ENCODE measurements around the gene MAST4.

MAST4 gene

DNA sequence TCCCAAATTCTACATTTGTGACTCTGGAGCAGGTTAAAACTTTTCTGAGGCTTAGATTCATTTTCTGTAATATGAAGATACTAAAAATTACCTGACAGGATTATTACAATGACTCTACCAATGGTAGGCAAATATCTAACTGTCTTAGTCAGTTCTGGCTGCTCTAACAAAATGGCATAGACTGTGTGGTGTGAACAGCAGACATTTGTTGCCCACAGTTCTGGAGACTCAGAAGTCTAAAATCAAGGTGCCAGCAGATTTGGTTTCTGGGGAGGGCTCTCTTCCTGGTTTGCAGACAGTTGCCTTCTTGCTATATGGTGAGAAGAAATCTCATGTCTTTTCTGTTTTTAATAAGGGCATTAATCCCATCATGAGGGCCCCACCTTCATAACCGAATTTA is 245.1 kb downstream of the MAST4 start:
- DNase-seq (ENCODE audit: low read depth in 3 of 3) = no peak

DNA sequence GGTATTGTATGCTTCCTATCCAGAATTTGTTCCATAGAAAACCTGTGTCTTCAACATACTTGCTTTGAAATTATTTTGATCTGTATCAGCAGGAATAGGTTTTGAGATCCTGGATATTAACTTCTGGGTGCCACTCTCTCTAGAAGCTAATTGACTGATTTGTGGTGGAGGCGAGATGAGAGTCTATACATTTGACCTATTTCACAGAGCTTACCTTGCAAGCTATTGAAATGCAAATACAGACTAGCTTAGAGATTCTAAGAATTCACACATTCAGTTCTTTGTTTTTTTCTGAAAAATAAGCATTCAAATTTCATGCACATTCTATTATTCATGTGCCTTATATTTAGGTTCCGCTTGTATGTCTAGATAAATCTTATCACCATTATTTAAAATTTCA is 246.3 kb downstream of the MAST4 start:
- no peak for DNase-seq (ENCODE audit: low read depth in 3 of 3)

DNA sequence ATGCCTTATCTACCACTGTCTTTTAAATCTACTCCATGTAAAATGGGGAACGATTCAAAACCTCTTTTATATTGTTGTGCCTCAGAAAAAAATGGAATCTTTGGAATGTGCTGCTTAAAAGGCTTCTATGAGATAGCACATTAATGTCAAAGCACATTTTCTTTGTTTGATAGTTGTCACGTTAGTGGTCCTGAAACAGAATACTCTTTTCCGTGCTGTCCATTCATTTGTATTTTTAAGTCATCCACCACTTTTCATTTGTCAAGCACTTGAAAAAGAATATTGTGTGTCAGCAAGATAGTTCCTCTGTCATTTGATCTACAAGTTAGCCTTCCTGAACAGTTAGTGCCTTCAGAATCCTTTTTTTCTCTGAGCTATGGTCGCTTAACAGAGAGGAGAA is 246.9 kb downstream of the MAST4 start:
- no peak for DNase-seq (ENCODE audit: low read depth in 3 of 3)

DNA sequence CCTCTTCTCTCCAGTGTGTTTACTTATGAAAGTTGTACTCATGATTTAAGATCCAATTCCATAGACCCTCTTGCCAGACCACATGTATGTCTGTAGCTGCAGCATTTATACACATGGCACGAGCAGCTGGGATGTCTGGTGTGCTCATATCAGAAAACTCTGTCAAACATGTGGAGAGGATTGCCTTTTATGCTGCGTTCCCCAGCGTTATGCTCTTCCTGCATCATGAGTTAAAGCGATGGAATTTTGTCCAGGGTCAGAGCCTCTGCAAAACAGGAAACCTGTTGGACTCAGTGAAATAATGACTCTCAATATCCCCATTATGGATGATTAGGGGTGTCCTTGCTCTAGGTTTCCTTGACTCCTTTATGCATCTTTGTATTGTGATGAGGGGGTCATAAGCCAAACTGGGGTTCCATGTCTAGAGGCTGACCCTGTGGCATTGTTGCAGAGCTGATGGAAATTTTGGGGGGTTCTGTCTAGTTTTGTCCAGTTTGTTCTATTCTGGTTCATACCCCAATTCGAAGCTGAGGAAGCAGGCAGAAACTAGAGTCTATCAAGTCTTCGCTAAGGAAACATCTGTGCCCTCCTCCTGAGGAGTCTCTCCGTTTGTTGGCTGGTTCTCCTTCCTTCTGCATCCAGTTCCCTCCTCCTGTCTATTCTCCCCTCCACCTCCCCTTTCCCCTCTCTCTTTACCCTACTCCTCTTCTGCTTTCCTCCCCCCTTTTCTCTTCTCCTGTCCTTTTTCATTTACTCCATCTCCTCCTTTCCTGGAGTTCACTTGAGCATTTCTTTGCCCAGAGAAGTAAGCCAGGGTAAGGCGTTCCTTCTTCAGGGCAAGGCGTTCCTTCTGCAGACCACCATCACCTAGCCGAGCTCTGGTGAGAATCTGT is 252.8 kb downstream of the MAST4 start:
- DNase-seq (ENCODE audit: low read depth in 3 of 3) = no peak

DNA sequence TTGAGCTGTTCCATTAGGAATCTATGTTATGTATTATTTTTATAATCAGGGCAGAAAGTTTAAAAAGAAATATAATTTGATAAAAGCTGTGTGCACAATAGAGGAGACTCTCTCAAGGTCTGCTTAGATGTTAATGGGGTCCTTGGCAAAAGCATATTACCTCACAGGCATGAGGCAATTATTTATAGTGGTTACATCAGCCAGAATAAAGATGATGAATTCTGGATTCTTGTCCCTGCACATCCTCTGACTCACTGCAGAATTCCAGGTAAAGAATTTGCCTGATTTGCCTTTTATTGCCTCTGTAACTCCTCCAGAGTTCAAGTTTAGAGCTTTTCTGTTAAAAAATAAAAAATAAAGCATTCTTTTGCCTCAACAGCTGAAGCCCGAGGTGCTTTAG is 253.6 kb downstream of the MAST4 start:
- no peak for DNase-seq (ENCODE audit: low read depth in 3 of 3)

DNA sequence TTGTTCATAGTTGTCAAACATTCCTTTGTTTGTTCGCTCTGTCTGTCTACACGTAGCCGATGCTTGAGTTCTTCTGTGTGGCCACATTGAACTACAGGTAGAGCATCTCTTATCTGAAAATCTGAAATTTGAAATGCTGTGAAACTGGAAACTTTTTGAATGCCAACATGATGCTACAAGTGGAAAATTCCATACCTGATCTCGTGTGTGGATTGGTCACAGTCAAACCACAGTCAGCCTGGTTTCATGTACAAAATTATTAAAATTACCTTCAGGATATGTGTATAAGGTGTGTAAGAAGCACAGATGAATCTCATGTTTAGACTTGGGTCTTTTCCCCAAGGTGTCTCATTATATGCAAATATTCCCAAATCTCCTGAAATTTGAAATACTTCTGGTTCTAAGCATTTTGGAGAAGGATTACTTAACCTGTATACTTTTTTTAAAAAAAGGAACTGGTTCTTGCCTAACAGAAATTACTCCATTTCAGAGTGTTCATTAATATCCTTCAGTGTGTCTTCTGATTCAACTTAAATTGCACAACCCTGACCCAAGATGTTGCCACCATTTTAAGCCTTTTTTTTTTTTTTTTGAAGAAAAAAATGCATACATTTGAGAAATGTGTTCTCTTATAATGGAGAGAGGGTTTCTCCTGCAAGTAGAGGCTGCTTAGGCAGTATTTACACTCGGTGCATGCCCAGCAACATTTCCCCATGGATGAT is 254.3 kb downstream of the MAST4 start:
- DNase-seq (ENCODE audit: low read depth in 3 of 3) = no peak

DNA sequence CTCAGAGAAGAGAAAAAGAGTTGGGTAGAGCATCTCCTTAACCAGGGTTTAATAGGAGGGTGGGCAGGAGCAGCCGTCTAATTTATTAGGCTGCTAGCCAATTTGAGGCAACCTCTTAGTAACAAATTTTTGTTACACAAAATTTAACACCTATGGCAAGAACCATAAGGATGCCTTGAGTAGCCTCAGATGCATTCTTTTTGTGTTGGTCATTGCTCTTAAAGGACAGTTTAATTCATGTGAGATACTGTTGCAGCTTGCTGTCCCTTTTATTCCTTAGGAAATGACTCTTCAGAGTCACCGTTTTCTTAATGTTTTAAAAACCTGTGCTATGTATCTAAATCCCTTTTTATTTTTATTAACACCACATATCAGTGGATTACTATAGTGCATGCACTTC is 255.1 kb downstream of the MAST4 start:
- no peak for DNase-seq (ENCODE audit: low read depth in 3 of 3)

DNA sequence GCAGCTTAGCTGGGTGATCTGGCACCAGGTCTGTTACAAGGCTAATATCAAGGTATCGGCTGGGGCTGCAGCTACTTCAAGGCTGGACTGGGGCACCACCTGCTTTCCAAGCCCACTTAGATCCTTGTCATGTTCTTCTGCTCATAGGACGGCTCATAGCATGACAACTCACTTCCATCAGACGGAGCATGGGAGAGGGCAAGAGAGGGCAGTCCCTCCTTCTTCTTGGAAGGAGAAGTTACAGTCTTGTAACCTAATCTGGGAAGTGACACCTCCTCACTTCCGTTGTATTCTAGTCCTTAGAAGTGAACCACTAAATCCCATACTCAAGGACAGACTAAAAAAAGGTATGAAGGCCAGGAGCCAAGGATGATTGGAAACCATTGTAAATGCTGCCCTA is 258.2 kb downstream of the MAST4 start:
- no peak for DNase-seq (ENCODE audit: low read depth in 3 of 3)

DNA sequence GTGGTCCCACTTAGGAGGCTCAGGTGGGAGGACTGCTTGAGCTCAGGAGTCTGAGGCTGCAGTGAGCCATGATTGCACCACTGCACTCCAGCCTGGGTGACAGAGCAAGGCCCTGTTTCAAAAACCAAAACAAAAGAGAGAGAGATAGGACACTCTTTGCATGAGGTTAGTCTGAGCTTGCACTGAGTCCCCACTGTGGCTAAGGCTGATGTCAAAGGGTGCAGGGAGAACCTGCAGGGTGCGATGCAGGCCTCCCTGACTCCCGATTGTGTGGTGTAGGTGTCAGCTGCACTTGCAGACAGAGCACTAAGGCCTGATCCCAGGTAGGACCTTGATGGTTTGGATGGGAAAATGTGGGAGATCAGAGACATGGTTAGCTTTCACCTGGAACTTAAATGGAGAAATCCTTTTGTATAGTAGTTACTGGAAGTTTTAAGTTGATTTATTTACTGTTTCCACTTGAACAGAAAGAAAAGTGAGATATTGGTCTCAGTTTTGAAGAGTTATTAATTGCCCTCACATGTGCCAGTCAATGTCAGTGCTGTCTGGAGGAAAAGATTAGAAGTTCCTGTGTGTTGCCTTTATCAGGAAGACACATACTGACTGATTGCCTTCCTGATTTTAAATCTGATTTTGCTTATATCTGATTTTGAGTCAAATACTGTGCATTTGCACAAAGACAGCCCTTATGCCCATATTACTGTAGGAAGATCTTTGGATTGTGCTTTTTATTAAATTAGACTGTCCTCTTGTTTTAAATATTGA is 260.0 kb downstream of the MAST4 start:
- DNase-seq (ENCODE audit: low read depth in 3 of 3) = no peak

DNA sequence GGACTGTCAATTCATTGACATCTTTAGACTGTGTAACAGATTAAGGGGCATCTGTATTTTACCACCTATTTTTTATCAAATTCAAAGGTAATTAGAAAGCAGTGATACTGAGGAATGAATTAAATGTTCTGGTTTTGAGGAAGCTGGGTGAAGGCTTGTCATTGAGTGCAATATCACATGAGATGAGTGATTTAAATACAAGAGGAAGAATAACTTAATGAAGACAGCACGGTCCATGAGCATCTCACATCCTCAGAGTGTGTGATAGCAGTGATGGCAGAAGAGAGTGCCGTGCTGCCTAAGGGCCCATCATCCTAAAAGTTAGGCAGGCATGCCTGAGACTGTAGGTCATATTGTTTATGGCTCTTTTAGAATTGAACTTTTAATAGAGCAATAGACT is 263.3 kb downstream of the MAST4 start:
- no peak for DNase-seq (ENCODE audit: low read depth in 3 of 3)

DNA sequence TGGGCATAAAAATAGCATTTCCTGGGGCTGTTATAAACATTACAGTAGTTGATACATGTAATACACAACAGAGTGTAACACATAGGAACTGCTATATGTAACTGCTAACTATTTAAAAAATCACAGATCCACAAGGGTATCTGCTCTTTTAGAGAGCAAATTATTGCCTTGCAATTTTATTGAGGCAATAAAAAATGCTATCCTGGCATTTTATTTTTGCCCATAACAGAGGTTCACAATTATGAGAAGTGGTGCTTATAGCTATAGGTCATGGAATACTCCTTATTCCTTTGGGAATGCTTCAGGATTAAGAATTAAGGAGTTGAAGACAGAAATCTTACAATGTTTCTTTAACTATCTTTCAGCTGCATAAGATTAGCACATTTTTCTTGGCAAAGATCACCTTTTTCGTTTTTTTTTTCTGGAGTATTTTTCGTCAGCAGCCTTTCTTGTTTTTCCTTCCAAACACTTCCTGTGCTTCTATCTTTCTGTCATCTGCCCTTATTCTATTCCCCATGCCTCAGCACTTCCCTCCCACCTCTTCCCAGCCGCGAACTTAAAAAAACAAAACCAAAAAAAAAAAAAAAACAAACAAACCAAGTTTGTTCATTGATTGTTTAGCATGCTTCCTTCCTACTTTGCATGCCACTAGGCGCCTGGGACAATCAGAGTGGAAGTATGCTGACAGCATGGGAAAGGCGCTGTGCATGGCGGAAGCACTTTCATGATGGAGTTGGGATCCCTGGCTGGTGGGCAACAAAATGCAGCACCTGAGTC is 264.2 kb downstream of the MAST4 start:
- no peak for DNase-seq (ENCODE audit: low read depth in 3 of 3)

DNA sequence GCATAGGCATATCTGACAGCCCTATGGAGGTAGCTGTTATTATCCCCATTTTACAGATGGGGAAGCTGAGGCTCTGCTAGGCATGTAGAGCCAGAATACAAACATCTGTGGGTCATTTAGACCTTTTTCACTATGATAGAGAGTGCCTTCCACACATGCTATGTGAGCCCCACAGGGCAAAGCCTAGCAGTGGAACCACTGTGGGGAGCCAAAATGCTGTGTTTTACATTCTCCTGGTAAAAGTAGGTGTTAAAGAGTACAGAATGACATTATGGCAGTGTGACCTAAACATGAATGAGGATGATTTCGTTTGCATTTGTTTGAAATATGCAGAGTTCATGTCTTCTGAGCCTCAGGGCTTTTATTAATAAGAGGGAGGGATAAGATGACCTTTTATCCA is 265.2 kb downstream of the MAST4 start:
- no peak for DNase-seq (ENCODE audit: low read depth in 3 of 3)

DNA sequence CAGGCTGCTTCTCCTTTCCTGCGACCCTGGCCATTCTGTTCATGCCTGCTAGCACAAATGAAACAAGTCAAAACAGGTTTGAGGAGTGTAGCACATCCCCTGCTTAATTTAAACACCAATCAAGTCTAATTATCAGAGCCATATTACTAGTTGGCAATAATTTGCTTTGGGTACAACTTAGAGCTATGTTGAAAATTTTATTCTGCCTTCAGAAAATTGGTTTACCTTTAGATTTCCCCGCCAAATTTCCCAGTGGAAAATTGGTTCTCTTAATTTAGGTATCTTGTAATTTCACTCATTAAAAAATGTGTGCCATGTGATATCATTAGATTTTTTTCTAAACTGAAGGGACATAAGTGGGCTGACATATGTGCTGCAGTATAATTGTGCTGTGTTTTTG is 265.8 kb downstream of the MAST4 start:
- DNase-seq (ENCODE audit: low read depth in 3 of 3) = no peak

DNA sequence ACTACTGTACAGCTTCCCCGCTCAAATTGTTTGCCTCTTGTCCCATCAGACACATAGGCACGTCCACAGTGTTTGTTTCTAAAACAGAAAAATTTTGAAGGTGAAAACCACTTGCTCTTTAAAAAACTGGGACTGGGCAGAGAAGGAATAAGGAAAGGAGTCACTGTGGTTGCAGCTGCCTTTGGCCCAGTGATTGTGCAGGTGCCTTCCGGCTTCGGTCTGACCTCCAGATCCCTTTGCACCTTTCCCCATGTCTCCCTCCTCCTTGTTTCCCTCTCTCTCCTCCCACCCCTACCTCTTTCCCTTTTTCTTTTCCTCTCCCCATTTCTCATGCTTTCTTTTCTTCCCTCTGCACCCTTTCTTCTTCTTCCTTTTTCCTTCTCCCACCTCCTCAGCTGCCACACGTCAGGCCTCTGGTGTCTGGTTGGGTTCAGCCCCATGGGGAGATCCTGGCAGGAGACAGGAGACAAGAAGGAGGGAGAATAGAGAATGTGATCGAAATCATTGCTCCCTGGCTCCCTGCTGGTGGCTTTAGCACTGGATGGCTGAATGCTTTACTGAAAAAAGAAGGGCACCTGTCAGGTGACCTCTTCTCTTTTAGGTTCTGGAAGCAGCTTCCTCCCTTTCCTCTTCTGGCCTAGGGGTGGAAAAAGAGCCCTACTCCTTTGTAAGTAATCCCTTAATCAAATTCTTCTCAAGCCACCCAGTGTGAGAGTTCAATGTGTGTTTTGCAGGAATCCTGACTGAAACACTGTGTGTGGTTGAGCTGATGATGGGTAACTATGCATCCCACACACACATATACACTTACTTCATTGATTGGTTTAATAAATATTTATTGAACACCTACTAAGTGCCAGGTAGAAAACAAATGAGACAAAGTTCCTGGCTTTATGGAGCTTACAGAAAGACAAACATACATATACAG is 267.3 kb downstream of the MAST4 start:
- DNase-seq (ENCODE audit: low read depth in 3 of 3) = no peak

DNA sequence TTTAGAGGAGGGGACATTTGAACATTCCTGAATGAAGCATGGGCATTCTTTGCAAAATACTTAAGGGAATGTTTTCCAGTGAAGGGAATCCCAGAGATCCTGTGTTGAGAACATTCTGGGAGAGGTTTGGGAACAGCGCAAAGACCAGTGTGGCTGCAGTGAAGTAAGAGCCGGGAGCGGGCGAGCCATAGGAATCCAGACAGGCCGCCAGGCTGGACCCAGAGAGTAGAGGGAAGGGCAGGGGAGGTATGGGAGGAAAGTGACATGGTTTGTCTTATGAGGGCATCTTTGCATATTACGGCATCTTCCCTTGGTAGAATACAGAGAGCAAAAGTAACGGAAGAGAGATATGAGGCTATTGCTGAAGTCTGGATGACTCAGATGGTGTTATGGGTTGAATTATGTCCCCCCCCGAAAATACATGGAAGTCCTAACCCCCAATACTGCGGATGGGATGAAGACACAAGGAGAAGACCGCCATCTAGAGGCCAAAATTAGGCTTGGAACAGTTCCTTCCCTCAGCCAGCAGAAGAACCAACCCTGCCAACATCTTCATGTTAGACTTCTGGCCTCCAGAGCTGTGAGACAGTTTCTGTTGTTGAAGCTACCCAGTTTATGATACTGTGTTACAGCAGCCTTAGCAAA is 268.2 kb downstream of the MAST4 start:
- DNase-seq (ENCODE audit: low read depth in 3 of 3) = no peak

DNA sequence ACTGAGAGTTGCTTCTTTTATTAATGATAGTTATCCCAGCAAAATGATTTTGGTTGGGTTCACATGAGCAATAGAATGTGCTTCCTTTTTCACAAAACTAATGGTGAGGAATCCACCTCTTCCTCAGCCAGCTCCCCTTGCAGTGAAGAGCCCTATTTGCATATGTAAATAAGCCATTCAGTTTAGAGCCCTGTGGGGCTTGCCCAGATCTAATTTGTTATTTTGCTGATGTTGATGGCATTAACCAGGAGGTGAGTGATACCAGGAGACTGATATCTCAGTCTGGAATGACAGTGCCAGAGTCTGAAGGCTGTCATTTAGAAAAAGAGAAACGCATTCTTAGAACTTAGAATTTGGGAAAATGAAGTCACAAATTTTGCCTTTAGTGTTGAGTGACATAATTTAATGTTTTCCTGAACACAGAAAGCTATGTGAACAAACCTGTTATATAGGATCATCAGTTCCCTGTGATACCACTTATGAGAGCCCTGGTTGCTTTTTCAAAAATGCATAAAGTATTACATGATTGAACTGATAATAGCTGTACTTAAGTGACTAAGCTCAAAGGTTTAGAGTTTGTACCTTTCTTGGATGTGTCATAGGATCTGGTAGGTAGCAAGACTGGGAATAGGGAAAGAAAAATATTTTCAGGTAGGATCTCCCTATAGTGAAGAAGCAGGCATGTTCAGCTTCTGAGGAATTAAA is 271.6 kb downstream of the MAST4 start:
- DNase-seq (ENCODE audit: low read depth in 3 of 3) = no peak

DNA sequence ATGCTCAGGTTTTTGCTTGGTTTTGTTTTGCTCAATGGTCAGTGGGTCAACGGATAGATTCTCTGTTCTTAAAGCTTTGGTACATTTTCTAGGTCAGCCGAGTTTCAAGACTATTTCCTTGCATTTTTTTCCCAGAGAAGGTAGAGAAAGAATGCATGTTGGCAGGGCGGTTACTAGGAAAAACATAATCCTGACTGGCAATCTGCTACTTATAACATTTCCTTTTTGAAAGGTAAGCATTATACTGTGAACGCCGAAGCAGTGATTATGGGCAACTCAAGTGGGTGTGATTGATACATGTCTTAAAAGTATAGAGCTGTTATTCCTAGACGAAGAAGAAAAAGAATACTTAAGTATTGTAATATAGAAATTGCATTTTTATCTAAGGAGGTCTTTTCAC is 273.2 kb downstream of the MAST4 start:
- DNase-seq (ENCODE audit: low read depth in 3 of 3) = no peak

DNA sequence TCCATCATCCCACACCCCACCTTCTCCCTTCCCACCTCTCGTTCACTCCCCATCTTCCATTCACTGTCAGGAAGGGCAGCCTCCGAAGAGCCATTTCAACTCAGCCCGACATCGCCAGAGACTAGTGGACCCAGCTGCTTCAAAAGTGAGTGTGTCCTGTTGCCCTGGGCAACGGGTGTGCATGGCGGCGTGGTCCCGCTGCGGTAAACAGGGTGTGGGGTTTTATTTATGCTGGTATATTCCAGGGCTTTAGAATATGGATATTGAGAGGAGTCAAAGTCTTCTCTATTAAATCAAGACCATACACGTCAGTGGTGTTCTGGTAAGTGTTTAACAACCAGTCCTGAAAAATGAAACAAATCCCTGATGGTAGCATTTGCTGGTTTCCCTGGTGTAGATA is 274.5 kb downstream of the MAST4 start:
- no peak for DNase-seq (ENCODE audit: low read depth in 3 of 3)

DNA sequence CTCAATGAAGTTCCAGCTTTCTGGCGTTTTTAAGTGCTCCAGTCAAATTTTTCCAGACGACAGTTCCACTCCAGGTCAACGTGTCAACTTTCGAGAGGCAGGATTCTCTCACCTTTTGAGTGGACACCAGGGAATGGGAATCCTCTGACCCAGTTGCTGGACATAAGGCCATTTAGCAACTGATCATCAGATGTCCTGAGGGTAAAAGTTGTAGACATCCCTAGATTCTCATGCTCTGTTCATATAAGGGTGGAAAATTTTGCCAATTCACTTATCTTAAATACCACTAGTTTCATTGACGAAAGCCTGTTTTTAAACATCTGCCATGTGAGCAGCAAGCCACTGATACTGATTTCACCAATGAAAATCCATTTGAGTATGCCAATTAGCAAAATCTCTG is 275.5 kb downstream of the MAST4 start:
- DNase-seq (ENCODE audit: low read depth in 3 of 3) = no peak
